Measurements from ENCODE around the gene RGMA. TPM values are rescaled to one million over a fixed set of nuclear protein-coding genes. Genes with fewer than 3 reads are reported as not detected.

The RGMA gene
- total RNA-seq, 4 donors from 2014 or later: 3.6 to 57.1 (median 25.1) TPM

DNA sequence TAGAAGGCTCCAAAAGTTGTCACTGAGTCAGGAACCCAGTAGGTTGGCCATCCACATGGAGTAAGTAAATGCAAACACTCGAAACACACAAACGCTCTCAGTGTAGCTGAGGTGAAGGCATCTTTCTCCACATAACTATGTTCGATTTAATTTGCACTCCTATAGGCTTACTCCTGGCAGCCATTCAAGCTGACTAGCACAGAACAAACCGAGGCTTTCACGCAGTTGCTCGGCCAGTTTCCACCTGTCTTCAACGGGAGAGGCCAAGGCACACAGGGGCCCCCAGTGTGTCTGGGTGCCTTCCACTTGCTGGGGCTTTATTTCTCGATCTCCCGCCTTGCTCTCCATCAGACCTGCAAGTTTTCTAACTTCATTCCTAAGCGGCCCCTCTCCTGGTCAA, 18.9 kb downstream of the RGMA start:
- no peak for DNase-seq
- H3K9me3 ChIP-seq: no peaks in the 10 kb centered on the region
- no peaks in the 10 kb centered on the region for H3K27me3 ChIP-seq
- peak overlapping the region; percentile 90 to 94 for H3K27ac ChIP-seq
- no peaks in the 10 kb centered on the region for H3K36me3 ChIP-seq
- intact Hi-C loops (cut with DNase I; ENCODE audit: low total_unique reads): no loop called here
- H3K4me1 ChIP-seq: peaks cover 0 to 7% of the 10 kb centered on the region in 2 donors
- peak overlapping the region in 1 of 2 donors; percentile 78 for H3K4me3 ChIP-seq
- TF ChIP-seq POLR2A (IDR thresholded peaks at IDR 0.05) (no peak), CTCF (IDR thresholded peaks at IDR 0.05) (no peak)

DNA sequence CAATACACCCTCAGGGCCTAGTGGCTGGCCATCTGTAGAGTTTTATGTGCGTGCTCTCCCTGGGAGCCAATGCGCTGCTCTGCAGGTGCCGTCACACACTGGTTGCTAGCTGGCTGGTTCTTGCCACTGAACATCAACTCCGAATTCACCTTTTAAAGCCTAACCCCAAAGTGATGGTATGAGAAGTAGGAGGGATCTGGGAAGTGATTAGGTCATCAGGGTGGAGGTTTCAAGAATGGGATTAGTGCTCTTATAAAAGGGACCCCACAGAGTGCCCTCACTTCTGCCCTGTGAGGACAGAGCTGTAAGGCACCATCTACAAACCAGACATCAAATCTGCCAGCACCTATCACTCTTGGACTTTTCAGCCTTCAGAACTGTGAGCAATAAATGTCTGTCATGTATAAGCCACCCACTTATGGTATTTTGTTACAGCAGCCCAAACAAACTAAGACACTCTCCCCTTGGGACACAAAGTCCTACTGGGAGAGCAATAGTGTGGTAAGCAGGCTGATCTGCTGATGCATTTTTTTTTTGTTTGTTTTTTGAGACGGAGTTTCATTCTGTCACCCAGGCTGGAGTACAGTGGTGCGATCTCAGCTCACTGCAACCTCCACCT, 20.3 kb downstream of the RGMA start:
- intact Hi-C loops (cut with DNase I; ENCODE audit: low total_unique reads): no loop called here
- Histone ChIP-seq H3K36me3 (no peaks in the 10 kb centered on the region), H3K4me3 (no peak overlapping the region), H3K27ac (peak overlapping the region; percentile 22 to 67), H3K4me1 (peaks cover 0 to 7% of the 10 kb centered on the region in 2 donors), H3K9me3 (no peaks in the 10 kb centered on the region), H3K27me3 (no peaks in the 10 kb centered on the region)
- TF ChIP-seq CTCF (IDR thresholded peaks at IDR 0.05) (no peak), POLR2A (IDR thresholded peaks at IDR 0.05) (no peak)
- DNase-seq: no peak

DNA sequence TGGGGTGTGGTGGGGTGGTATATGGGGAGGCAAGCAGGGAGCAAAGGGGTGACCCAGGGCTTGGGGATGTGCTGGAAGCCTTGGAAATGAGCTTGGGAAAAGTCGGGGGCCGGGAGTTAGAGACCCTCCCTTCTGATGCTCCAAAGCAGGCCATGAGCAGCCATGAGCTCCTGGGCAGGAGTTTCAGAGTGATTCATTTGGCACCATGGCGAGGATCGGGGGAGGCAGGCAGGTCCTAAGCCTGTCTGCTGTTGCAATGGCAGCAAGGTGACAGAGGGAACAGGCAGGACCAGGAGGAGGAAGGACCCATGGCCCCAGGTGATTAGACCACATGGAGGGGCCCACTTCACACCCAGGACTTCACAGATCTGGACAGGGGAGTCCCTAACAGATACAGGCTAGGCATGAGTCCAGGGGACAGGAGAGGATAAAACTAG, 21.3 kb downstream of the RGMA start:
- Histone ChIP-seq H3K27me3 (no peaks in the 10 kb centered on the region), H3K27ac (peak overlapping the region; percentile 22 to 67), H3K36me3 (no peaks in the 10 kb centered on the region), H3K9me3 (no peaks in the 10 kb centered on the region), H3K4me1 (peaks cover 0 to 7% of the 10 kb centered on the region in 2 donors), H3K4me3 (no peak overlapping the region)
- TF ChIP-seq CTCF (IDR thresholded peaks at IDR 0.05): no peak
- no peak for TF ChIP-seq POLR2A (IDR thresholded peaks at IDR 0.05)
- DNase-seq: no peak
- intact Hi-C loops (cut with DNase I; ENCODE audit: low total_unique reads): no loop called here

- Histone ChIP-seq H3K4me1 (peaks cover 0 to 7% of the 10 kb centered on the region in 2 donors), H3K27ac (peak overlapping the region; percentile 27 to 67), H3K36me3 (no peaks in the 10 kb centered on the region), H3K4me3 (no peak overlapping the region), H3K27me3 (no peaks in the 10 kb centered on the region), H3K9me3 (no peaks in the 10 kb centered on the region)
- TF ChIP-seq POLR2A (IDR thresholded peaks at IDR 0.05) (no peak), CTCF (IDR thresholded peaks at IDR 0.05) (no peak)
- intact Hi-C loops (cut with DNase I; ENCODE audit: low total_unique reads): no loop called here
- no peak for DNase-seq
Measured at GRCh38 chr15:93066834-93067648, 22.0 kb downstream of the RGMA start.

- Histone ChIP-seq H3K4me1 (peaks cover 0 to 7% of the 10 kb centered on the region in 2 donors), H3K4me3 (no peak overlapping the region), H3K27ac (peak overlapping the region; percentile 27 to 67), H3K36me3 (no peaks in the 10 kb centered on the region), H3K27me3 (no peaks in the 10 kb centered on the region), H3K9me3 (no peaks in the 10 kb centered on the region)
- DNase-seq: no peak
- intact Hi-C loops (cut with DNase I; ENCODE audit: low total_unique reads): no loop called here
- no peak for TF ChIP-seq POLR2A (IDR thresholded peaks at IDR 0.05)
Measured at GRCh38 chr15:93066224-93066681, 22.8 kb downstream of the RGMA start.
